Stimulated activated CD8-positive, alpha-beta memory T cell treated with anti-CD3 and anti-CD28 coated beads, Interleukin-4, amount 100 ng/mL, for 4 hours (primary cell): Measurements from ENCODE around the gene IGFBP7.

ENCODE experiments used
- DNase-seq, 2 donors: peaks; one replicate each; pipeline ENCODE4 v3.0.0-alpha.2; 2020; ENCODE audit warnings: low read depth in 2 of 2, low spot score in 1 of 2

IGFBP7 gene

DNA sequence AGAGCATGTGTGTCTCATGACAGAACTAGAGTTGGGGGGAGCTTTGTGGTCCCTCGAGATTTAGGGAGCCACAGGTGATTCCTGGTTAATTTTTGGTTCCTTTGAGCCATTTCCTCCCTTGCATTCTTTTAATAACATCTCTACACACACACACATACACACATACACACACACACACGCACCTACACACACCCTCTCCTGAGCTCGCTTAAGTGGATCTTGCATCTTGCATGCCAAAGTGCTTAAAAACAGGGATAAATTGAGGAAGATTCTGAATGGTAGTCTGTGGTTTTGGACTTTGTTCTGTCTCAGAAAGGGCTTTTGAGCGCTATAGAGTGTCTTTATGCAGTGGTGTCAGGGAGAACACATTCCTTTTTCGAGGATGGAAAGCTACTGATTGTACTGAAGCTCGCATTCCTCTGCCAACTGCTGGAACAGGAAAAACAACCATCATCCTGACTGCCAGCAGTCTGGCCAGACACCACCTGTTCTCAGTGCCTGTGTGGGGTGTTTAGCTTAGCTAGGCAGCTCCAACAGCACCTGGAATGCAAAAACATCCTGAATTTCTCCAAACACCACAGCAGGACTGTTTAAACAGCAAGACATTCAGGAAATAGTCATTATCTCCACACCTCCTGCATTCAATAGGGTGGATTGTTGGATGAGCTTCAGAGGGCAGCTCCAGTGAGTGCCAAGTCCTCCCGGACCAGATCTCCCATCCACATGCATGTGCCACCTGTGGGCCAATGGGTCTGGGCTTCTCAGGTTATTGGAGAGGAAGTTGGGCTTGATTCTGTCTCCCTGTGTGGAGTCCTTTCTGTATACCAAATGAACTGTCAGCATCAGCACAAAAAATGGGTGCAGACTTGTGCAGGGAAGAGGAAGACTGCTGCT, 21.9 kb upstream of the IGFBP7 start:
- no peak for DNase-seq

- DNase-seq = no peak
Measured at GRCh38 chr4:57129477-57129876, 19.3 kb upstream of the IGFBP7 start.

GRCh38 chr4:57127361-57127760, 17.2 kb upstream of the IGFBP7 start:
- DNase-seq = no peak

DNA sequence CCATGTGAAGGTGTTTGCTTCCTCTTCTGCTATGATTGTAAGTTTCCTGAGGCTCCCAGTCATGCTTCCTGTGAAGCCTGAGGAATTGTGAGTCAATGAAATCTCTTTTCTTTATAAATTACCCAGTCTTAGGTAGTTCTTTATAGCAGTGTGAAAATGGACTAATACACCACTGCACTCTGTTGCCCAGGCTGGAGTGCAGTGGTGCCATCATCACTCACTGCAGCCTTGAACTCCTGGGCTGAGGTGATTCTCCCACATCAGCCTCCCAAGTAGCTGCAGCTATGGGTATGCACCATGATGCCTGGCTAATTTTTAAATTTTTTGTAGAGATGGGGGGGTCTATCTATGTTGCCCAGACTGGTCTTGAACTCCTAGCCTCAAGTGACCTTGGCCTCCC, 15.8 kb upstream of the IGFBP7 start:
- no peak for DNase-seq

DNA sequence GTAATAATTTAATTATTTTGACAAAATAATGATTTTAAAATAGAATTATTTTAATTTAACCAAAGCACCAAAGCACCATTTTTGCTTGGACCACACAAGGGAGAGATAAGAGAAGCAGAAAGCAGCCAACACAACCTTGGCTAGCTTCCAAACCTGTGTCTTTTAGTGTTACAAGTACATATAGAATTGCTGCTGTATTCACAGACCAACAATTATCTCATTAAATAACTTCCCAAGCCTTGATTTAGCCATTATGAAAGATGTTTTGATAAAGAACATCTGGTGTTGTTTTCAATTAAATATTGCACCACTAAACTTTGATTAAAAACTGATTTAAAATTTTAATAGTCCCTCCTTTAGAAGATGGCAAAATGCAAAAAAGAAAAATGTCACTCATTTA, 14.0 kb upstream of the IGFBP7 start:
- DNase-seq = no peak

GRCh38 chr4:57122959-57123358, 12.8 kb upstream of the IGFBP7 start:
- no peak for DNase-seq

DNA sequence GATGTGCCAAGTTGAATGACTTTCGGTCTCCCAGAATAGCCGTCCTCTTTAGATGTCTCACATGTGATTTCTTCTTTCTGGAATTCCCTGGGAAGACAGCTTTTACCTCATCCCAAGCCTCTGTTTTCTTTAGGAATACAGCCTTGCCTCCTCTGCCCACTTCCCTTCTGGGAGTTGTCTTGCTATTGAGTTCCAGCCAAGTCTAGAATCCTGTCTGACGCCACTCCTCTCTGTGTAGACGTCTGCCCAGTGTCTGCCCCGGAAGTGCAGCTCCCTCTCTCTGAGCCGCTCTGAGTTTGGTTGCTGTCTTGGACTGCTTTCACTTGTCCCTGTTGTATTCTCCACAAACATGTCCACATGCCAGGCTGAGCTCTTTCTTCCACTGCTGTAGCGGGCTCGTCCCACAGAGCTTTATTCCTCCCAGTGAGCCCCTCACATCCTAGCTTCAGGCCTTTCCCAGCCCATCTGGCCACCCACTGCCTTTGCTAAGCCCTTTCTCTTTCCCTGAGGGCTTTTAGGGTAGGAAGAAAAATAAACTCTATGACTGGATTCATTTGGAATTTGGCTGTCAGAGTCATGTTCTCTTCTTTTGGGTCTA, 9.0 kb upstream of the IGFBP7 start:
- no peak for DNase-seq

DNA sequence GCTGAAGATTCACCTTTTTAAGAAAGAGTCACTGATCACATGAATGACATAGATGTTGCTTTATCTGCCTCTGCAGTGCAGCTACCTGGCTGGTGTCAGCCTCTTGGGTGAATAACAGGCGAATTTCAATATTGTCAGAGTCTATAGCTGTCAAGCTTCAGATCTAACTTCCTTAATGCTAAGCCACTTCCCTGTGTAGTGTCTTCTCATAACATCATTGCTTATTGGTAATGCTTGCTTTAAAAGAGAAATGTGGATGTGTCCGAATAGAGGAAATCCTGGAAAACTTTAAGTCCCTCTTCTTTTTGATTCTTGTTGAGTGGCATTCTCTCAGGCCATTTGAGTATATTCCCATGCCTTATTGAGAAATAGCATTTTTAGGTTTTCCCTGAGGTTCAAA, 7.3 kb upstream of the IGFBP7 start:
- no peak for DNase-seq

DNA sequence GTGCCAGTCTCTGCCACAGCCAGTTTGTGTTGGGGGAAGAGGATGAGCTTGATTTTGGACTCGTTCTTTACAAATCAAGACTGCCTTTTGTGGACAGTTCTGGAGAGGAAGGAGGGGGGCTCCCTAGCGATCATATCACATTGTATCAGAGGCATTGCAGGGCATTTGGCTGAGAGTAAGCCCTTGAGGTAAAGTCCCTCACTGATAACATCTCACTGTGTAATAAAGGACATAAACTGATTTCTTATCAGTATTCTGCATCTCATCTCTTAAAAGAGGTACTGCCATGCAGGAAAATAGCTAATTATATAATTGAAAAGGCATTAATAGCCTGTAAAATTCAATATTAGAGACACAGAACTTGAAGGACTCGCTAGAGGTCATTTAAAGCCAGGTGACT, 6.1 kb upstream of the IGFBP7 start:
- DNase-seq = no peak

DNA sequence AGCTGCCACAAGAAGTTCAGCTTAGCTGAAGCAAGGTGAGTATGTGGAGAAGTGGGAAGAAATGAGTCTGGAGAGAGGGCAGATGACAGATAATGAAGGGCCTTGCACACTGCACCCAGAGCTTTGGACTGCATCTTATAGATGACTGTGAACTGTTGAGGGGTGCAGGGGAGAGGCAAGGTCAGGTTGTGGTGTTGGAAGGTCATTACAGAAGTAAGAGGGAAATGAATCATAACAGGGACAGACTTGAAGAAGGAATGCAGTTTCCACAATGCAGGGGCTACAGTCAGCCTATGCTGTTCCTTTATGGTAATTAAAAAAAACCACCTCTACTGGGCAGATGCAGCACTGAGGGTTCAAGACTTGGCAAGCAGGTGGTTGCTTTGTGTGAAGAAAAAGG, 4.8 kb upstream of the IGFBP7 start:
- no peak for DNase-seq

- no peak for DNase-seq
Measured at GRCh38 chr4:57113870-57114269, 3.7 kb upstream of the IGFBP7 start.

GRCh38 chr4:57110640-57111511, 691 bp upstream of the IGFBP7 start:
- no peak for DNase-seq

DNA sequence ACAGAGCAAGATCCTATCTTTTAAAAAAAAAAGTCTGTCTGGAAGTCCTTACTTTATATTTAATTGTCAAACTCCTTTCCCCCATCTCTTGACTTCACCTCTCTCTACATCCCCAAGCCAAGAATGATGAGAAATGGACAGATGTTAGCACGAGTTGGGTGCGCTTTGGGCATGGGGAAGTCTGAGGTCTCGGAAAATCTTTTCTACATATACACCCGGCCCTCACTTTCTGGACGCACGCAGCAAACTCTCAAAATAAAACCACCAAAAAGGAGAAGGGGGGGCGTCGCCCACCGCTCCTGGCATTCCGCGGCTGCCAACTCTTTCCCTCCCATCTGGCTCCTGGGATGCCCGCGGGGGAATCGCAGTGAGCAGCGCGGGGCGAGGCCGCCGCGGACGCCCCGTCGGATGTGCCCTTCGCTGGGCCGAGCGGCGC, 756 bp downstream of the IGFBP7 start:
- no peak for DNase-seq

- no peak for DNase-seq
Measured at GRCh38 chr4:57106181-57106580, 4.0 kb downstream of the IGFBP7 start.

- no peak for DNase-seq
Measured at GRCh38 chr4:57104706-57105560, 5.3 kb downstream of the IGFBP7 start.

DNA sequence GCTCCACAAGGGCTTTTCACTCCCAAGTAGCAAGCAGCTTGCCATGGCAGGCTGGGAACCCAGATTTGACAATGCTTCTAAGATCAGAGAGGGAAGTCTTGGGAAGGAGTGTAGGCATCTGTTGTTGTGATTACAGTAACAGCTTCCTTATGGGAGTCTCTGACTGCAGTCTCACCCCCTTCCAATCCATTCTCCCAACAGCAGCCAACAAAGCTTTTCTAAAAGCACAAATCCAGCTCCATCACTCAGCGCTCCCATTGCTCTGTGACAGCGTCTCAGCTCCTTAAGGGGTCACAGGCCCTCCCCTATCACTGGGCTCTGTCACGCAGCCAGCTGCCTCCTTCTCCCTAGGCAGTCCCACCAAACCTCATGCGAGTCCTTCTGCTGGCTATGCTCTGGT, 7.1 kb downstream of the IGFBP7 start:
- no peak for DNase-seq

DNA sequence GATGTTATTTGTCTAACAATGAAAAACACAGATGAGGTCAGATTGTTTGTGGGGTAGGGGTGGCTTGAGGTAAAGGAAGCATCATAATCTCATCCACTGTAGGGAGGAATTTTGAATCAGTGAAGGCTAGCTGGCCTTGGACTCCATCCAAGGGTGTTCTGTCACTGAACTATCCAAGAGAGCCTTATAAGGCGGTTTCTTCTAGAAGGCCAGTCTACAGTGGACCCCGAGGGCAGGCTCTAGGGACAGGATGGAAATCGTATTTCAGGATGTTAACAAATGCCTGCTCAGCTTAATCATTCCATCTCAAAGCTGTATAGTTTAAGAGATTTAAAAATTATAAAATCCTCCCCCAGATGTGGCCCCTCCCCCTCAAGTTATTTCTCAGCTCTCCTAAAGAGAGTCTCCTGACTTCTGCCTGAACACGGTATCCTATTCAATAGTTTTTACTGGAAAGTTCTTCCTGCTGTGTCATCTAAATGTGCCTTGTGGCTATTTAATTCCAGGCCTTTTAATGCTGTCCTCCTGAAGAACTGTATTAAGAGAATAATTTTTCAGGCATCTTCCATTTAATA, 8.0 kb downstream of the IGFBP7 start:
- DNase-seq = no peak

DNA sequence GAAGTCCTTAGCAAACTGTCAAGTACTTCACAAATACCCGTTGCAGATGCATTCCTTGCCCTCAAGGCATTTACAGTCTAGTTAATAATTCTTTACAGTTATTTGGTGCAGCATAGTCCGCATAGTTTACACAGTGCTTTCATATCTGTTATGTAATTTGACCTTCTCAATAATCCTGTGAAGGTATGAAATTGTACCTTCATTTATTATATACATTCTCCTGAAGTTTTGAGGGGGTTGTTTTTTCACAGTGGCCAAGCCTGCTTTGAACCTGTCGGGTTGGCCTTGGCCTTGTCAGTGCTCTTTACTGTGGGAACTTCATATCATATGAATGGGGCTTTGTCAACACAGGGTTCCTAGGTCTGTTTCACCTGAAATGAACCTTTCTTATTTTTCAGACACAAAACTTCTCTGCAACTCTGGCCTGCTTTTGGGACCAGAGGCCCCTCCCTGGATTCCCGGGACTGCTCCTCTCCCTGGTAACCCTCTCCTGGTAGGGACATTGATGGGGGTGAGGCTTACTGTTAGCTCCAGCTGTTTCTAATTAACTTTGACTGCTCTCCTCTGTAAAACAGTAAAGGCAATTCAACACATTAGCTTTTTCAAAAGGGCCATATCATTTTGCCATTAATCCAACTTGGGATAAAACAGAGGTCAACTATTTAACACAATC, 9.1 kb downstream of the IGFBP7 start:
- no peak for DNase-seq

GRCh38 chr4:57099363-57099762, 10.8 kb downstream of the IGFBP7 start:
- no peak for DNase-seq

GRCh38 chr4:57098941-57099340, 11.2 kb downstream of the IGFBP7 start:
- no peak for DNase-seq
